Measurements from ENCODE around the gene CYP8B1.

- TF ChIP-seq CBX8 (IDR thresholded peaks at IDR 0.05; ENCODE audit: borderline replicate concordance, low read depth, low read length), result no peak
- TF ChIP-seq BACH1 (IDR thresholded peaks at IDR 0.05; ENCODE audit: low read length), result no peak
- no peak for TF ChIP-seq ZNF274 (IDR thresholded peaks at IDR 0.05; ENCODE audit: borderline replicate concordance, extremely low read depth, low read length)
- no peak for TF ChIP-seq CEBPB (IDR thresholded peaks at IDR 0.05; ENCODE audit: low read depth, low read length)
Observed at GRCh38 chr3:42894698-42895579, 19.3 kb upstream of the CYP8B1 start.

Data from H1 (cell line).